Psoas muscle (tissue), 8 donors: ENCODE measurements around the gene NT5C1B. TPM values are rescaled to one million over a fixed set of nuclear protein-coding genes. Genes with fewer than 3 reads are reported as not detected.

Experiments
- ATAC-seq, 4 donors: fragments of 200-7000 bp; cut with Tn5 transposase; one replicate each; pipeline ENCODE4 v1.9.1; 2020; ENCODE audit warnings: moderate library complexity in 3 of 4, mild to moderate bottlenecking in 2 of 4
- DNase-seq, 2 donors: peaks; one replicate each; pipeline ENCODE4 v3.0.0-alpha.2; 2020
- H3K27ac ChIP-seq: fragments of 200-600 bp; one replicate; pipeline ENCODE4 v1.8.0; 2022
- H3K27me3 ChIP-seq, 3 donors: fragments of 200-600 bp in 1 of 3; one replicate each; pipeline versions ENCODE4 v1.6.1 to v1.8.0; 2013 to 2022; ENCODE audit warnings: low read length in 2 of 3, mild to moderate bottlenecking in 2 of 3, moderate library complexity in 1 of 3; ENCODE audit not compliant: insufficient read depth in 3 of 3
- H3K36me3 ChIP-seq, 2 donors: fragments of 200-600 bp in 1 of 2; one replicate each; pipeline versions ENCODE4 v1.6.1 to v1.8.0; 2013 to 2022; ENCODE audit warnings: low read depth in 1 of 2, mild to moderate bottlenecking in 1 of 2, moderate library complexity in 1 of 2; ENCODE audit not compliant: insufficient read depth in 1 of 2
- H3K4me1 ChIP-seq: fragments of 200-600 bp; one replicate; pipeline ENCODE4 v1.8.0; 2022
- H3K4me3 ChIP-seq: fragments of 200-600 bp; one replicate; pipeline ENCODE4 v1.8.0; 2022; ENCODE audit warnings: mild to moderate bottlenecking
- H3K9me3 ChIP-seq: fragments of 200-600 bp; one replicate; pipeline ENCODE4 v1.8.0; 2022
- CTCF ChIP-seq: fragments of 200-600 bp; IDR thresholded peaks from one replicate; pipeline ENCODE4 v1.8.0; 2022; ENCODE audit warnings: antibody characterized with exemption
- WGBS, 3 donors: extraction: QIAGEN DNeasy Blood & Tissue Kit; methylation state at CpG; one replicate each; pipeline versions ENCODE4 v1.1.6 to v1.1.7; 2013; 5-methylcytosine and 5-hydroxymethylcytosine counted together
- intact Hi-C, 2 donors: fragments of 100-400 bp; cut with DNase I; formaldehyde crosslinking; loops; one replicate each; pipeline versions ENCODE4 v1.11.0 to v1.14.2; 2022
- polyA plus RNA-seq, 3 donors: library from polyadenylated mRNA; stranded (reverse); fragments of 200-250 nt; gene quantifications; one replicate each; pipeline ENCODE4 v1.2.3, GENCODE V29; 2013
- total RNA-seq, 4 donors: library from RNA; stranded (reverse); fragmentation: NEBNext Ultra II Directional in 2 of 4; extraction: Animal tissue kit (Norgen Biotek cat#: 25700) in 2 of 4; gene quantifications; one replicate each; pipeline versions ENCODE4 v1.2.1 to v1.2.4, GENCODE V29; 2021 to 2023
- donor health status: healthy with polysubstance abuse.
- donor health status: DM: no; HTN: no; CAD: no; lungs with moderate emphysema.
- donor health status: Bipolar disorder and iron deficiency.
- donor health status: healthy.
- donor health status: DM: yes; HTN: yes; CAD: no.
- donor health status: DM: no; HTN: no; CAD: no.
- donor health status: DM: no; HTN: no; CAD: no.
- donor health status: DM: yes; HTN: yes; CAD: no.

The NT5C1B gene
- total and polyA plus RNA-seq, 7 donors = not detected

GRCh38 chr2:18603854-18604530 lies 14.6 kb upstream of the NT5C1B start:
- Histone ChIP-seq H3K4me1 (no peaks in the 10 kb centered on the region), H3K4me3 (no peak overlapping the region), H3K9me3 (no peaks in the 10 kb centered on the region), H3K36me3 (no peaks in the 10 kb centered on the region), H3K27ac (no peak overlapping the region), H3K27me3 (no peaks in the 10 kb centered on the region)
- ATAC-seq = no peak
- no peak for DNase-seq
- 91 to 97% (median 92%) methylated on average over 3 of the region's 3 CpGs for WGBS, 3 donors
- intact Hi-C loops = no loop called here
- TF ChIP-seq CTCF = no peak

- no peaks in the 10 kb centered on the region for H3K27me3 ChIP-seq
- H3K4me1 ChIP-seq = no peaks in the 10 kb centered on the region
- H3K36me3 ChIP-seq = no peaks in the 10 kb centered on the region
- no peak for TF ChIP-seq CTCF
- intact Hi-C loops = no loop called here
- no peak overlapping the region for H3K4me3 ChIP-seq
- WGBS, 3 donors = 86 to 88% (median 86%) methylated on average over 2 of the region's 2 CpGs
- H3K27ac ChIP-seq = no peak overlapping the region
- ATAC-seq (no peak), DNase-seq (no peak)
- H3K9me3 ChIP-seq = no peaks in the 10 kb centered on the region
These were observed 12.9 kb upstream of the NT5C1B start for GRCh38 chr2:18602298-18602697.

GRCh38 chr2:18600255-18600613 lies 10.9 kb upstream of the NT5C1B start:
- ATAC-seq (no peak), DNase-seq (no peak)
- Histone ChIP-seq H3K4me1 (no peaks in the 10 kb centered on the region), H3K9me3 (no peaks in the 10 kb centered on the region), H3K27ac (no peak overlapping the region), H3K36me3 (no peaks in the 10 kb centered on the region), H3K27me3 (no peaks in the 10 kb centered on the region), H3K4me3 (no peak overlapping the region)
- WGBS, 3 donors = 41 to 81% (median 79%) methylated on average over 2 of the region's 2 CpGs
- TF ChIP-seq CTCF = no peak
- intact Hi-C loops = loop anchor here in 1 of 2 donors (2.0 kb wide), 1 partner anchor 55 kb away; no protein-coding TSS in a partner anchor

- peak in 1 of 4 donors; percentile 46 for ATAC-seq
- no peak for TF ChIP-seq CTCF
- DNase-seq = no peak
- H3K9me3 ChIP-seq = no peaks in the 10 kb centered on the region
- intact Hi-C loops = loop anchor here in 1 of 2 donors (2.0 kb wide), 1 partner anchor 55 kb away; no protein-coding TSS in a partner anchor
- no peak overlapping the region for H3K4me3 ChIP-seq
- 28 to 39% (median 30%) methylated on average over 2 of the region's 2 CpGs for WGBS, 3 donors
- no peaks in the 10 kb centered on the region for H3K27me3 ChIP-seq
- no peaks in the 10 kb centered on the region for H3K36me3 ChIP-seq
- H3K4me1 ChIP-seq = no peaks in the 10 kb centered on the region
- H3K27ac ChIP-seq = no peak overlapping the region
These were observed 10.3 kb upstream of the NT5C1B start for GRCh38 chr2:18599509-18600254.
